ENCODE results near the gene ZNF474. TPM values are rescaled to one million over a fixed set of nuclear protein-coding genes. Genes with fewer than 3 reads are reported as not detected.

Gene ZNF474
- total RNA-seq, 2 experiments from 2014 or later = not detected

GRCh38 chr5:122169350-122170103 lies 40.2 kb downstream of the ZNF474 start:
- Mint-ChIP-seq H3K9me3 (no peaks in the 10 kb centered on the region), H3K27ac (no peak overlapping the region), H3K27me3 (no peaks in the 10 kb centered on the region), H3K4me1 (ENCODE audit: low read depth) (no peaks in the 10 kb centered on the region), H3K4me3 (no peak overlapping the region), H3K36me3 (ENCODE audit: low read depth) (no peaks in the 10 kb centered on the region)
- TF ChIP-seq CTCF (IDR thresholded peaks at IDR 0.05) = no peak
- ATAC-seq (no peak), DNase-seq (no peak)
- ChIA-PET CTCF (interaction anchor here (2.0 kb wide), 1 partner anchor 13 kb away, joined by 5 read pairs; no protein-coding TSS in a partner anchor), POLR2A (no interaction called here)
- intact Hi-C loops (cut with micrococcal nuclease) = no loop called here

- POLR2A ChIA-PET = no interaction called here
- TF ChIP-seq CTCF (IDR thresholded peaks at IDR 0.05) = no peak
- Mint-ChIP-seq H3K4me3 (no peak overlapping the region), H3K27me3 (no peaks in the 10 kb centered on the region), H3K4me1 (ENCODE audit: low read depth) (no peaks in the 10 kb centered on the region), H3K36me3 (ENCODE audit: low read depth) (no peaks in the 10 kb centered on the region), H3K27ac (no peak overlapping the region), H3K9me3 (no peaks in the 10 kb centered on the region)
- CTCF ChIA-PET = interaction anchor here (0.7 to 2.0 kb wide), 2 partner anchors 9 to 14 kb away, joined by 3 to 5 read pairs; no protein-coding TSS in a partner anchor
- intact Hi-C loops (cut with micrococcal nuclease) = no loop called here
- DNase-seq (no peak), ATAC-seq (no peak)
These were observed 41.3 kb downstream of the ZNF474 start for GRCh38 chr5:122170620-122171019.

- Mint-ChIP-seq H3K27me3 (no peaks in the 10 kb centered on the region), H3K4me3 (no peak overlapping the region), H3K27ac (no peak overlapping the region), H3K9me3 (no peaks in the 10 kb centered on the region), H3K4me1 (ENCODE audit: low read depth) (no peaks in the 10 kb centered on the region), H3K36me3 (ENCODE audit: low read depth) (no peaks in the 10 kb centered on the region)
- DNase-seq (no peak), ATAC-seq (no peak)
- ChIA-PET CTCF (no interaction called here), POLR2A (no interaction called here)
- no peak for TF ChIP-seq CTCF (IDR thresholded peaks at IDR 0.05)
- intact Hi-C loops (cut with micrococcal nuclease) = no loop called here
These were observed 42.9 kb downstream of the ZNF474 start for GRCh38 chr5:122172207-122172606.

- intact Hi-C loops (cut with micrococcal nuclease) = no loop called here
- peaks cover under 1% of the 10 kb centered on the region for H3K27me3 Mint-ChIP-seq
- no peak overlapping the region for H3K27ac Mint-ChIP-seq
- ChIA-PET CTCF (no interaction called here), POLR2A (no interaction called here)
- no peaks in the 10 kb centered on the region for H3K36me3 Mint-ChIP-seq (ENCODE audit: low read depth)
- ATAC-seq (no peak), DNase-seq (no peak)
- TF ChIP-seq CTCF (IDR thresholded peaks at IDR 0.05) = no peak
- H3K4me1 Mint-ChIP-seq (ENCODE audit: low read depth) = no peaks in the 10 kb centered on the region
- H3K4me3 Mint-ChIP-seq = no peak overlapping the region
- no peaks in the 10 kb centered on the region for H3K9me3 Mint-ChIP-seq
These were observed 44.4 kb downstream of the ZNF474 start for GRCh38 chr5:122173474-122174415.

DNA sequence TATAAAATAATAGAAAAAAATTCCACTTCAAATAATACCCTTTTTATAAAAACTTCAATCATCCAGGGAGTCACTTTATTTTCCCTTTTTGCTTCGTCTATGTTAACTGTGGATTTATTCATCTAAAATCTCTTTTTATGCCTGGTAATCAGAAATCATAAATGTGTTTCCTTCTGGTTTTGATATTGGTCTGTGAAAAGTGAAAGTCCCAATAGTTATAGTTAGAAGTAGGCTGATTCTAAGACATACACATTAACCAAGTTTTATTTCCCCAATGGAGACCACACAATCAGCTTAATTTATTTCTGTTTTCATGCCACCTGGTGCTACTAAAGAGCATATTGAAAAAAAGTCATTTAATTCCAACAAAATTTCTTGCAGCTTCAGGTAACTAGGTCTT lies 45.7 kb downstream of the ZNF474 start:
- Mint-ChIP-seq H3K27me3 (peaks cover 3% of the 10 kb centered on the region), H3K4me1 (ENCODE audit: low read depth) (no peaks in the 10 kb centered on the region), H3K4me3 (no peak overlapping the region), H3K9me3 (peaks cover 2% of the 10 kb centered on the region), H3K36me3 (ENCODE audit: low read depth) (no peaks in the 10 kb centered on the region), H3K27ac (no peak overlapping the region)
- no peak for DNase-seq
- intact Hi-C loops (cut with micrococcal nuclease) = no loop called here
- TF ChIP-seq CTCF (IDR thresholded peaks at IDR 0.05) = no peak
- ATAC-seq = no peak
- POLR2A ChIA-PET = no interaction called here
- CTCF ChIA-PET = interaction anchor here (0.8 kb wide), 1 partner anchor 13 kb away, joined by 3 read pairs; no protein-coding TSS in a partner anchor
